K562 (cell line): Measurements from ENCODE around the gene TMEM95. TPM values are rescaled to one million over a fixed set of nuclear protein-coding genes. Genes with fewer than 3 reads are reported as not detected.

Source experiments
- CBFA2T2 ChIP-seq: fragments of 450-650 bp; conservative IDR thresholded peaks from 2 replicates; pipeline ENCODE4 v1.6.1; 2017; ENCODE audit warnings: mild to moderate bottlenecking
- ELF4 ChIP-seq: fragments of 450-650 bp; formaldehyde crosslinking; IDR thresholded peaks from 2 replicates; pipeline ENCODE4 v1.4.0; 2022; ENCODE audit warnings: missing genetic modification characterization
- JUNB ChIP-seq: fragments of 450-650 bp; formaldehyde crosslinking; conservative IDR thresholded peaks from 2 replicates; pipeline ENCODE4 v1.4.0; 2020; ENCODE audit warnings: mild to moderate bottlenecking
- NEUROD1 ChIP-seq: fragments of 150-350 bp; IDR thresholded peaks from 2 replicates; pipeline ENCODE4 v1.6.1; 2014; ENCODE audit warnings: borderline replicate concordance, low read length, low read depth; ENCODE audit not compliant: partially characterized antibody
- PCBP1 ChIP-seq: fragments of 200-400 bp; formaldehyde crosslinking; IDR thresholded peaks from 2 replicates; pipeline ENCODE4 v1.6.1; 2018; ENCODE audit warnings: mild to moderate bottlenecking, low read depth, low read length; ENCODE audit not compliant: poor library complexity, severe bottlenecking
- SIRT6 ChIP-seq: IDR thresholded peaks from one replicate; pipeline ENCODE4 v1.6.1; 2012; ENCODE audit warnings: low read depth, mild to moderate bottlenecking, control low read depth, inconsistent platforms, low read length, moderate library complexity
- TRIM28 ChIP-seq: fragments of 450-650 bp; IDR thresholded peaks from 2 replicates; pipeline ENCODE4 v1.6.1; 2017
- WHSC1 ChIP-seq: IDR thresholded peaks from one replicate; pipeline ENCODE4 v1.6.1; 2012; ENCODE audit warnings: low read length, control low read depth, inconsistent platforms
- ZNF174 ChIP-seq: fragments of 250-450 bp; sonication (Bioruptor Pico); IDR thresholded peaks from 2 replicates; pipeline ENCODE4 v1.4.0; 2020; ENCODE audit warnings: mild to moderate bottlenecking
- ZNF184 ChIP-seq: sonication (generic); formaldehyde crosslinking; IDR thresholded peaks from 2 replicates; pipeline ENCODE4 v1.5.0; 2020; ENCODE audit warnings: missing genetic modification reagents
- ZNF311 ChIP-seq: fragments of 250-450 bp; sonication (Bioruptor Pico); IDR thresholded peaks from 2 replicates; pipeline ENCODE4 v1.4.0; 2020; ENCODE audit warnings: mild to moderate bottlenecking, moderate library complexity
- polyA plus RNA-seq, 8 experiments: library from polyadenylated mRNA; depleted of rRNA in 4 of 8; stranded (reverse) in 5 of 8; unstranded in 3 of 8; fragments of >200 nt; fragmentation: Nextera tagmentation in 2 of 8; fragmentation: Illumina TruSeq in 1 of 8; extraction: Ambion mirVana in 2 of 8; extraction: Trizol in 1 of 8; gene quantifications; 2 replicates each; pipeline versions ENCODE4 v1.2.1 to v1.2.3, GENCODE V29; 2011 to 2014; ENCODE audit warnings: inconsistent platforms in 1 of 8, missing spikeins in 1 of 8
- total RNA-seq, 7 experiments: library from RNA; depleted of rRNA in 6 of 7; stranded (reverse); fragments of >200 nt in 6 of 7; fragmentation: Illumina TruSeq in 2 of 7; extraction: Trizol in 2 of 7; gene quantifications; 2 replicates each; pipeline versions ENCODE4 v1.2.1 to v1.2.3, GENCODE V29; 2011 to 2021; ENCODE audit warnings: low replicate concordance in 1 of 7
- TF ChIP-seq, protein P1 (sequence below): fragments of 250-450 bp; sonication (Bioruptor Pico); IDR thresholded peaks from 2 replicates; pipeline ENCODE4 v1.9.0; 2021; ENCODE audit warnings: mild to moderate bottlenecking, inconsistent platforms
- TF ChIP-seq, protein P2 (sequence below), 2 experiments: fragments of 150-350 bp in 1 of 2; IDR thresholded peaks; 2 replicates each; pipeline ENCODE4 v1.6.1; 2012 to 2016; ENCODE audit warnings: low read depth in 2 of 2, low read length in 2 of 2, mild to moderate bottlenecking in 1 of 2, moderate library complexity in 1 of 2
- TF ChIP-seq, protein P3 (sequence below): fragments of 450-650 bp; IDR thresholded peaks from 2 replicates; pipeline ENCODE4 v1.6.1; 2016; ENCODE audit warnings: low read depth, mild to moderate bottlenecking, moderate library complexity
- TF ChIP-seq, protein P4 (sequence below): sonication (generic); formaldehyde crosslinking; IDR thresholded peaks from 2 replicates; pipeline ENCODE4 v1.8.0; 2022; ENCODE audit warnings: missing genetic modification reagents, mild to moderate bottlenecking, moderate library complexity, borderline replicate concordance
- TF ChIP-seq, protein P5 (sequence below): fragments of 200-800 bp; sonication (Bioruptor generic); IDR thresholded peaks from 2 replicates; pipeline ENCODE4 v1.6.1; 2017; ENCODE audit warnings: missing genetic modification characterization, missing compliant biosample characterization
- TF ChIP-seq, protein P6 (sequence below): sonication (generic); formaldehyde crosslinking; IDR thresholded peaks from 2 replicates; pipeline ENCODE4 v1.8.1; 2023; ENCODE audit warnings: mild to moderate bottlenecking, missing genetic modification reagents, moderate library complexity

The TMEM95 gene
- total and polyA plus RNA-seq, 9 of the 15 experiments (the other 6 are each of a cell fraction or from before 2014, with no cell fraction given) = not detected

DNA sequence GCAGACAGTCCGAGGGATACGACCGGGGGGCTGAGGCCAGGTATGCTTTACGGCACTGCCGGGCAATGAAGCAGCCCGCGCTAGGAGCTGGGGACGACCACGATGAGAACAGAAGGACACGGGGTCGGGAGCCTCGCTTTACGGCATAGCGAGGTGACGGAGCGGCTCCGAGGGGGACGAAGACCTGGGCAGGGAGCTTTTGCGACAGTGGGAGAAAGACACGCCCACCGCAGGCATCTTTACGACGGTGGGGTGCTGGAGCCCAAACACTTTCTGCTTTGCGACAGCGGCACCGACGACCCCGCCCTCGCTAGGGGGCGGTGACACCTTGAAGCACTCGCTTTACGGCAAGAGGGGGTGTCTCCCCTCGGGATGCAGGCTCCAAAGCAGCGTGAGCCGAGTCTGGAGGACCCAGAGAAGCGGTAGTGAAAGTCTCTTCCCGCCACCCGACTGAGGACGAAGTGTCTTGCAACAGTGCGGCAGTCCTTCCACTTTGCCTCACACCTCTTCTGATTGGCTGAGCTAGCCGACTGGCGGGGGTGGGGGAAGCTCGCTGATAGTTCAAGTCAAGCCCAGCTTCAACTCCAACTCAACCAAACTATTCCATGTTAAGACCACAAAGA, 25.5 kb upstream of the TMEM95 start (continued):
- TF ChIP-seq, protein P1, sequence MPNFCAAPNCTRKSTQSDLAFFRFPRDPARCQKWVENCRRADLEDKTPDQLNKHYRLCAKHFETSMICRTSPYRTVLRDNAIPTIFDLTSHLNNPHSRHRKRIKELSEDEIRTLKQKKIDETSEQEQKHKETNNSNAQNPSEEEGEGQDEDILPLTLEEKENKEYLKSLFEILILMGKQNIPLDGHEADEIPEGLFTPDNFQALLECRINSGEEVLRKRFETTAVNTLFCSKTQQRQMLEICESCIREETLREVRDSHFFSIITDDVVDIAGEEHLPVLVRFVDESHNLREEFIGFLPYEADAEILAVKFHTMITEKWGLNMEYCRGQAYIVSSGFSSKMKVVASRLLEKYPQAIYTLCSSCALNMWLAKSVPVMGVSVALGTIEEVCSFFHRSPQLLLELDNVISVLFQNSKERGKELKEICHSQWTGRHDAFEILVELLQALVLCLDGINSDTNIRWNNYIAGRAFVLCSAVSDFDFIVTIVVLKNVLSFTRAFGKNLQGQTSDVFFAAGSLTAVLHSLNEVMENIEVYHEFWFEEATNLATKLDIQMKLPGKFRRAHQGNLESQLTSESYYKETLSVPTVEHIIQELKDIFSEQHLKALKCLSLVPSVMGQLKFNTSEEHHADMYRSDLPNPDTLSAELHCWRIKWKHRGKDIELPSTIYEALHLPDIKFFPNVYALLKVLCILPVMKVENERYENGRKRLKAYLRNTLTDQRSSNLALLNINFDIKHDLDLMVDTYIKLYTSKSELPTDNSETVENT (CRISPR knock-in tag) = no peak
- TF ChIP-seq CBFA2T2 (no peak), NEUROD1 (peak; percentile 17), PCBP1 (no peak), WHSC1 (no peak), SIRT6 (no peak), ZNF311 (CRISPR knock-in tag) (no peak), ZNF174 (no peak), ZNF184 (CRISPR knock-in tag) (no peak), JUNB (CRISPR knock-in tag) (no peak), TRIM28 (no peak), ELF4 (CRISPR knock-in tag) (no peak)
- TF ChIP-seq, protein P2, sequence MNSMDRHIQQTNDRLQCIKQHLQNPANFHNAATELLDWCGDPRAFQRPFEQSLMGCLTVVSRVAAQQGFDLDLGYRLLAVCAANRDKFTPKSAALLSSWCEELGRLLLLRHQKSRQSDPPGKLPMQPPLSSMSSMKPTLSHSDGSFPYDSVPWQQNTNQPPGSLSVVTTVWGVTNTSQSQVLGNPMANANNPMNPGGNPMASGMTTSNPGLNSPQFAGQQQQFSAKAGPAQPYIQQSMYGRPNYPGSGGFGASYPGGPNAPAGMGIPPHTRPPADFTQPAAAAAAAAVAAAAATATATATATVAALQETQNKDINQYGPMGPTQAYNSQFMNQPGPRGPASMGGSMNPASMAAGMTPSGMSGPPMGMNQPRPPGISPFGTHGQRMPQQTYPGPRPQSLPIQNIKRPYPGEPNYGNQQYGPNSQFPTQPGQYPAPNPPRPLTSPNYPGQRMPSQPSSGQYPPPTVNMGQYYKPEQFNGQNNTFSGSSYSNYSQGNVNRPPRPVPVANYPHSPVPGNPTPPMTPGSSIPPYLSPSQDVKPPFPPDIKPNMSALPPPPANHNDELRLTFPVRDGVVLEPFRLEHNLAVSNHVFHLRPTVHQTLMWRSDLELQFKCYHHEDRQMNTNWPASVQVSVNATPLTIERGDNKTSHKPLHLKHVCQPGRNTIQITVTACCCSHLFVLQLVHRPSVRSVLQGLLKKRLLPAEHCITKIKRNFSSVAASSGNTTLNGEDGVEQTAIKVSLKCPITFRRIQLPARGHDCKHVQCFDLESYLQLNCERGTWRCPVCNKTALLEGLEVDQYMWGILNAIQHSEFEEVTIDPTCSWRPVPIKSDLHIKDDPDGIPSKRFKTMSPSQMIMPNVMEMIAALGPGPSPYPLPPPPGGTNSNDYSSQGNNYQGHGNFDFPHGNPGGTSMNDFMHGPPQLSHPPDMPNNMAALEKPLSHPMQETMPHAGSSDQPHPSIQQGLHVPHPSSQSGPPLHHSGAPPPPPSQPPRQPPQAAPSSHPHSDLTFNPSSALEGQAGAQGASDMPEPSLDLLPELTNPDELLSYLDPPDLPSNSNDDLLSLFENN (IDR thresholded peaks at IDR 0.05; ENCODE audit: low read depth in 2 of 2, low read length in 2 of 2) = no peak
- TF ChIP-seq, protein P3, sequence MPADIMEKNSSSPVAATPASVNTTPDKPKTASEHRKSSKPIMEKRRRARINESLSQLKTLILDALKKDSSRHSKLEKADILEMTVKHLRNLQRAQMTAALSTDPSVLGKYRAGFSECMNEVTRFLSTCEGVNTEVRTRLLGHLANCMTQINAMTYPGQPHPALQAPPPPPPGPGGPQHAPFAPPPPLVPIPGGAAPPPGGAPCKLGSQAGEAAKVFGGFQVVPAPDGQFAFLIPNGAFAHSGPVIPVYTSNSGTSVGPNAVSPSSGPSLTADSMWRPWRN = no peak
- TF ChIP-seq, protein P4, sequence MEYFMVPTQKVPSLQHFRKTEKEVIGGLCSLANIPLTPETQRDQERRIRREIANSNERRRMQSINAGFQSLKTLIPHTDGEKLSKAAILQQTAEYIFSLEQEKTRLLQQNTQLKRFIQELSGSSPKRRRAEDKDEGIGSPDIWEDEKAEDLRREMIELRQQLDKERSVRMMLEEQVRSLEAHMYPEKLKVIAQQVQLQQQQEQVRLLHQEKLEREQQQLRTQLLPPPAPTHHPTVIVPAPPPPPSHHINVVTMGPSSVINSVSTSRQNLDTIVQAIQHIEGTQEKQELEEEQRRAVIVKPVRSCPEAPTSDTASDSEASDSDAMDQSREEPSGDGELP = peak; percentile 61; the same call in 1 of the 2 replicates
- TF ChIP-seq, protein P5, sequence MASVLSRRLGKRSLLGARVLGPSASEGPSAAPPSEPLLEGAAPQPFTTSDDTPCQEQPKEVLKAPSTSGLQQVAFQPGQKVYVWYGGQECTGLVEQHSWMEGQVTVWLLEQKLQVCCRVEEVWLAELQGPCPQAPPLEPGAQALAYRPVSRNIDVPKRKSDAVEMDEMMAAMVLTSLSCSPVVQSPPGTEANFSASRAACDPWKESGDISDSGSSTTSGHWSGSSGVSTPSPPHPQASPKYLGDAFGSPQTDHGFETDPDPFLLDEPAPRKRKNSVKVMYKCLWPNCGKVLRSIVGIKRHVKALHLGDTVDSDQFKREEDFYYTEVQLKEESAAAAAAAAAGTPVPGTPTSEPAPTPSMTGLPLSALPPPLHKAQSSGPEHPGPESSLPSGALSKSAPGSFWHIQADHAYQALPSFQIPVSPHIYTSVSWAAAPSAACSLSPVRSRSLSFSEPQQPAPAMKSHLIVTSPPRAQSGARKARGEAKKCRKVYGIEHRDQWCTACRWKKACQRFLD (CRISPR knock-in tag) = no peak
- TF ChIP-seq, protein P6, sequence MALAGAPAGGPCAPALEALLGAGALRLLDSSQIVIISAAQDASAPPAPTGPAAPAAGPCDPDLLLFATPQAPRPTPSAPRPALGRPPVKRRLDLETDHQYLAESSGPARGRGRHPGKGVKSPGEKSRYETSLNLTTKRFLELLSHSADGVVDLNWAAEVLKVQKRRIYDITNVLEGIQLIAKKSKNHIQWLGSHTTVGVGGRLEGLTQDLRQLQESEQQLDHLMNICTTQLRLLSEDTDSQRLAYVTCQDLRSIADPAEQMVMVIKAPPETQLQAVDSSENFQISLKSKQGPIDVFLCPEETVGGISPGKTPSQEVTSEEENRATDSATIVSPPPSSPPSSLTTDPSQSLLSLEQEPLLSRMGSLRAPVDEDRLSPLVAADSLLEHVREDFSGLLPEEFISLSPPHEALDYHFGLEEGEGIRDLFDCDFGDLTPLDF (CRISPR knock-in tag) = no peak
